ENCODE data around the gene CPEB2.

DNA sequence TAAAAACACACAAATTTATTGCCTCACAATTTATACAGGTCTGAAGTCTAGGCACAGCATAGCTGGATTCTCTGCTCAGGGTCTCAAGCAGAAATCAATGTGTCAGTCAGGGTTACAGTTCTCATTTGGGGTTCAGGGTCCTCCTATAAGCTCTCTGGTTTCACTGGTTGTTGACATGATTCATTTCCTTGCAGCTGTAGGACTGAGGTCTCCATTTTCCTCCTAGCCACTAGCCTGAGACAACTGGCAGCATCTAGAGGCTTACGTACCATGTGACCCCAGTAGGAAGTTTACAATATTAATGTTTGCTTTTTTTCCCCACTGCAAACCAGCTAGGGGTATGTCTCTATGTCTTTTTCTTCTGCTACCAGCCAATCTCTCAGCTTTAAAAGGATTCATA lies 102.5 kb downstream of the CPEB2 start:
- TF ChIP-seq, protein P1, sequence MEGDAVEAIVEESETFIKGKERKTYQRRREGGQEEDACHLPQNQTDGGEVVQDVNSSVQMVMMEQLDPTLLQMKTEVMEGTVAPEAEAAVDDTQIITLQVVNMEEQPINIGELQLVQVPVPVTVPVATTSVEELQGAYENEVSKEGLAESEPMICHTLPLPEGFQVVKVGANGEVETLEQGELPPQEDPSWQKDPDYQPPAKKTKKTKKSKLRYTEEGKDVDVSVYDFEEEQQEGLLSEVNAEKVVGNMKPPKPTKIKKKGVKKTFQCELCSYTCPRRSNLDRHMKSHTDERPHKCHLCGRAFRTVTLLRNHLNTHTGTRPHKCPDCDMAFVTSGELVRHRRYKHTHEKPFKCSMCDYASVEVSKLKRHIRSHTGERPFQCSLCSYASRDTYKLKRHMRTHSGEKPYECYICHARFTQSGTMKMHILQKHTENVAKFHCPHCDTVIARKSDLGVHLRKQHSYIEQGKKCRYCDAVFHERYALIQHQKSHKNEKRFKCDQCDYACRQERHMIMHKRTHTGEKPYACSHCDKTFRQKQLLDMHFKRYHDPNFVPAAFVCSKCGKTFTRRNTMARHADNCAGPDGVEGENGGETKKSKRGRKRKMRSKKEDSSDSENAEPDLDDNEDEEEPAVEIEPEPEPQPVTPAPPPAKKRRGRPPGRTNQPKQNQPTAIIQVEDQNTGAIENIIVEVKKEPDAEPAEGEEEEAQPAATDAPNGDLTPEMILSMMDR (conservative IDR thresholded peaks at IDR 0.05), result no peak
- TF ChIP-seq ZFX (IDR thresholded peaks at IDR 0.05), result no peak

Data from C4-2B (cell line).